SK-N-SH (cell line): ENCODE results near the gene ULK3.

ENCODE experiments used
- CTCF ChIP-seq: fragments of 200-600 bp; sonication (generic); IDR thresholded peaks from 2 replicates; pipeline ENCODE4 v1.6.1; 2017; ENCODE audit warnings: antibody characterized with exemption, mild to moderate bottlenecking, moderate library complexity
- FOXJ3 ChIP-seq: sonication (generic); formaldehyde crosslinking; IDR thresholded peaks from 2 replicates; pipeline ENCODE4 v1.5.1; 2020; ENCODE audit warnings: mild to moderate bottlenecking, missing genetic modification reagents
- FOXM1 ChIP-seq: IDR thresholded peaks from 2 replicates; pipeline ENCODE4 v1.4.0; 2012; ENCODE audit warnings: low read depth, mild to moderate bottlenecking
- NFIC ChIP-seq: IDR thresholded peaks from 2 replicates; pipeline ENCODE4 v1.4.0; 2012; ENCODE audit warnings: borderline replicate concordance
- RAD21 ChIP-seq: IDR thresholded peaks from 2 replicates; pipeline ENCODE4 v1.6.1; 2012; ENCODE audit warnings: mild to moderate bottlenecking, low read length
- RFX5 ChIP-seq: IDR thresholded peaks from 2 replicates; pipeline ENCODE4 v1.6.1; 2012; ENCODE audit warnings: mild to moderate bottlenecking, improper control_type of control experiment, low read length
- SIN3A ChIP-seq: IDR thresholded peaks from 2 replicates; pipeline ENCODE4 v1.6.1; 2012; ENCODE audit warnings: low read depth, mild to moderate bottlenecking, low read length, moderate library complexity, borderline replicate concordance
- TAF1 ChIP-seq: IDR thresholded peaks from 2 replicates; pipeline ENCODE4 v1.6.1; 2012; ENCODE audit warnings: low read depth, mild to moderate bottlenecking, low read length, moderate library complexity, borderline replicate concordance
- USF1 ChIP-seq: IDR thresholded peaks from 2 replicates; pipeline ENCODE4 v1.4.0; 2012; ENCODE audit warnings: low read depth, borderline replicate concordance
- USF2 ChIP-seq: fragments of 150-350 bp; IDR thresholded peaks from 2 replicates; pipeline ENCODE4 v1.6.1; 2017; ENCODE audit warnings: antibody characterized with exemption, low read length, low read depth, borderline replicate concordance
- TF ChIP-seq, protein P1 (sequence below): IDR thresholded peaks from 2 replicates; pipeline ENCODE4 v1.4.0; 2012; ENCODE audit warnings: low read depth, borderline replicate concordance

GRCh38 chr15:74838746-74839525, 4.0 kb downstream of the ULK3 start:
- no peak for TF ChIP-seq CTCF
- TF ChIP-seq FOXJ3 (CRISPR knock-in tag): no peak
- no peak for TF ChIP-seq SIN3A
- TF ChIP-seq, protein P1, sequence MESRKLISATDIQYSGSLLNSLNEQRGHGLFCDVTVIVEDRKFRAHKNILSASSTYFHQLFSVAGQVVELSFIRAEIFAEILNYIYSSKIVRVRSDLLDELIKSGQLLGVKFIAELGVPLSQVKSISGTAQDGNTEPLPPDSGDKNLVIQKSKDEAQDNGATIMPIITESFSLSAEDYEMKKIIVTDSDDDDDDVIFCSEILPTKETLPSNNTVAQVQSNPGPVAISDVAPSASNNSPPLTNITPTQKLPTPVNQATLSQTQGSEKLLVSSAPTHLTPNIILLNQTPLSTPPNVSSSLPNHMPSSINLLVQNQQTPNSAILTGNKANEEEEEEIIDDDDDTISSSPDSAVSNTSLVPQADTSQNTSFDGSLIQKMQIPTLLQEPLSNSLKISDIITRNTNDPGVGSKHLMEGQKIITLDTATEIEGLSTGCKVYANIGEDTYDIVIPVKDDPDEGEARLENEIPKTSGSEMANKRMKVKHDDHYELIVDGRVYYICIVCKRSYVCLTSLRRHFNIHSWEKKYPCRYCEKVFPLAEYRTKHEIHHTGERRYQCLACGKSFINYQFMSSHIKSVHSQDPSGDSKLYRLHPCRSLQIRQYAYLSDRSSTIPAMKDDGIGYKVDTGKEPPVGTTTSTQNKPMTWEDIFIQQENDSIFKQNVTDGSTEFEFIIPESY: no peak
- no peak for TF ChIP-seq USF1
- TF ChIP-seq RFX5: no peak
- no peak for TF ChIP-seq TAF1
- no peak for TF ChIP-seq RAD21
- TF ChIP-seq NFIC: no peak
- TF ChIP-seq USF2: no peak
- TF ChIP-seq FOXM1: no peak
